GM12878 (cell line): ENCODE results near the gene CHRND.

Experiments used
- BACH1 ChIP-seq: fragments of 450-650 bp; IDR thresholded peaks from 2 replicates; pipeline ENCODE4 v1.6.1; 2017; ENCODE audit warnings: mild to moderate bottlenecking, borderline replicate concordance
- CTCF ChIP-seq, 3 experiments: IDR thresholded peaks in 2 of 3; conservative IDR thresholded peaks in 1 of 3; 2 replicates each; pipeline ENCODE4 v1.5.1; 2011; ENCODE audit warnings: low read depth in 3 of 3, low read length in 3 of 3, mild to moderate bottlenecking in 3 of 3, control low read depth in 2 of 3, moderate library complexity in 2 of 3, inconsistent platforms in 1 of 3, mixed read lengths in 1 of 3; ENCODE audit not compliant: control insufficient read depth in 2 of 3, insufficient read depth in 1 of 3; ENCODE audit errors: extremely low read depth in 1 of 3
- JUND ChIP-seq: IDR thresholded peaks from 2 replicates; pipeline ENCODE4 v1.6.1; 2012; ENCODE audit warnings: low read depth, mild to moderate bottlenecking, low read length, improper control_type of control experiment, moderate library complexity
- SMAD1 ChIP-seq: fragments of 450-650 bp; IDR thresholded peaks from 2 replicates; pipeline ENCODE4 v1.6.1; 2018; ENCODE audit warnings: mild to moderate bottlenecking, low read depth; ENCODE audit not compliant: partially characterized antibody
- TARDBP ChIP-seq: IDR thresholded peaks from 2 replicates; pipeline ENCODE4 v1.6.1; 2016; ENCODE audit warnings: borderline replicate concordance

GRCh38 chr2:232539298-232540231 lies 13.6 kb downstream of the CHRND start, which contains the start of gene CHRNG:
- TF ChIP-seq TARDBP (no peak), BACH1 (no peak), CTCF (IDR thresholded peaks at IDR 0.05 in 2 of 3, conservative IDR thresholded peaks at IDR 0.05 in 1 of 3; ENCODE audit: control insufficient read depth in 2 of 3, extremely low read depth in 1 of 3, insufficient read depth in 1 of 3, low read depth in 3 of 3, low read length in 3 of 3) (no peak), SMAD1 (no peak), JUND (no peak)
